ENCODE results near the gene ANO6. TPM values are rescaled to one million over a fixed set of nuclear protein-coding genes. Genes with fewer than 3 reads are reported as not detected.

The ANO6 gene
- total and polyA plus RNA-seq, 2 donors (not counting 1 experiment from before 2014, with no cell fraction given): 6.6 to 19.5 TPM

DNA sequence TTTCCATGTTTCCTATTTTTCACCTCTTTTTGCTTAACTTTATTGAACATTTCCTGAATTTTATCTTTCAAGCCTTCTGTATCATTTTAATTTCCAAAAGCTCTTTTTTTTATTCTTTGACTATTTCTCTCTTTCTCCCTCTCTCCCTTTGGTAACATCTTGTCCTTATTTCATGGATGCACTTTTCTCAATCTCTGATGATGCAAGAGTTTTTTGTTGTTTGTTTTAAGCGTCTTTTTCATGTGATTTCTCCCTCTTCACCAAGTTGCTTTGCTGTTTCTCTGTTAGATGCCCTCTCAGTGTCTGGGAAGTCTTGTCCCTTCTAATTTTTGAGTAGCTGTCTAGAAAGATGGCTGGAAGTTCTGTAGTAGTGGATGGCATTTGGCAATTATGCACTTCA, 62.6 kb downstream of the ANO6 start:
- DNase-seq (no peak), ATAC-seq (ENCODE audit: low read depth) (no peak)
- Histone ChIP-seq H3K4me2 (replicated peaks; ENCODE audit: low read depth, low read length, poor library complexity, severe bottlenecking) (no peak overlapping the region), H3K36me3 (replicated peaks in 1 of 2; ENCODE audit: control extremely low read depth in 1 of 2, control insufficient read depth in 1 of 2, extremely low read depth in 1 of 2, insufficient read depth in 2 of 2, low read length in 1 of 2) (peaks cover 0 to 3% of the 10 kb centered on the region in 2 experiments), H3K9me3 (ENCODE audit: control extremely low read depth in 1 of 3, control insufficient read depth in 2 of 3, insufficient read depth in 1 of 3, low read length in 2 of 3) (no peaks in the 10 kb centered on the region), H4K20me1 (ENCODE audit: control insufficient read depth, insufficient read depth, low read length, poor library complexity, severe bottlenecking) (peaks cover 4% of the 10 kb centered on the region), H3K4me3 (ENCODE audit: control extremely low read depth in 1 of 5, extremely low read depth in 1 of 5, insufficient read depth in 1 of 5, low read depth in 2 of 5, low read length in 4 of 5) (no peak overlapping the region), H3K79me2 (ENCODE audit: control insufficient read depth, insufficient read depth, low read length) (no peaks in the 10 kb centered on the region), H3K27me3 (replicated peaks in 1 of 4; ENCODE audit: control extremely low read depth in 1 of 4, control insufficient read depth in 3 of 4, insufficient read depth in 4 of 4, low read length in 3 of 4) (no peaks in the 10 kb centered on the region), H3K4me1 (ENCODE audit: control insufficient read depth in 2 of 2, insufficient read depth in 2 of 2, low read length in 2 of 2) (no peaks in the 10 kb centered on the region), H3K27ac (ENCODE audit: low read length in 2 of 2) (no peak overlapping the region), H2AFZ (ENCODE audit: insufficient read depth, low read depth, low read length, poor library complexity, severe bottlenecking) (no peak overlapping the region), H3K9ac (ENCODE audit: low read length) (no peak overlapping the region)
- ChIA-PET POLR2A (no interaction called here), CTCF (interaction anchor here (1.0 kb wide), 1 partner anchor 108 kb away, joined by 4 read pairs; no protein-coding TSS in a partner anchor)
- TF ChIP-seq EZH2 (IDR thresholded peaks at IDR 0.05; ENCODE audit: borderline replicate concordance, insufficient read depth, low read depth, low read length, poor library complexity, severe bottlenecking): no peak
- TF ChIP-seq, protein P1, sequence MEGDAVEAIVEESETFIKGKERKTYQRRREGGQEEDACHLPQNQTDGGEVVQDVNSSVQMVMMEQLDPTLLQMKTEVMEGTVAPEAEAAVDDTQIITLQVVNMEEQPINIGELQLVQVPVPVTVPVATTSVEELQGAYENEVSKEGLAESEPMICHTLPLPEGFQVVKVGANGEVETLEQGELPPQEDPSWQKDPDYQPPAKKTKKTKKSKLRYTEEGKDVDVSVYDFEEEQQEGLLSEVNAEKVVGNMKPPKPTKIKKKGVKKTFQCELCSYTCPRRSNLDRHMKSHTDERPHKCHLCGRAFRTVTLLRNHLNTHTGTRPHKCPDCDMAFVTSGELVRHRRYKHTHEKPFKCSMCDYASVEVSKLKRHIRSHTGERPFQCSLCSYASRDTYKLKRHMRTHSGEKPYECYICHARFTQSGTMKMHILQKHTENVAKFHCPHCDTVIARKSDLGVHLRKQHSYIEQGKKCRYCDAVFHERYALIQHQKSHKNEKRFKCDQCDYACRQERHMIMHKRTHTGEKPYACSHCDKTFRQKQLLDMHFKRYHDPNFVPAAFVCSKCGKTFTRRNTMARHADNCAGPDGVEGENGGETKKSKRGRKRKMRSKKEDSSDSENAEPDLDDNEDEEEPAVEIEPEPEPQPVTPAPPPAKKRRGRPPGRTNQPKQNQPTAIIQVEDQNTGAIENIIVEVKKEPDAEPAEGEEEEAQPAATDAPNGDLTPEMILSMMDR (IDR thresholded peaks at IDR 0.05): no peak
- intact Hi-C loops (cut with micrococcal nuclease): no loop called here
- Mint-ChIP-seq H3K4me3 (no peak overlapping the region), H3K4me1 (no peaks in the 10 kb centered on the region), H3K27me3 (no peaks in the 10 kb centered on the region), H3K9me3 (ENCODE audit: insufficient read depth) (no peaks in the 10 kb centered on the region), H3K27ac (no peak overlapping the region)
- WGBS (ENCODE audit: insufficient coverage): no CpG with 5 or more reads among the region's 1 CpG

DNA sequence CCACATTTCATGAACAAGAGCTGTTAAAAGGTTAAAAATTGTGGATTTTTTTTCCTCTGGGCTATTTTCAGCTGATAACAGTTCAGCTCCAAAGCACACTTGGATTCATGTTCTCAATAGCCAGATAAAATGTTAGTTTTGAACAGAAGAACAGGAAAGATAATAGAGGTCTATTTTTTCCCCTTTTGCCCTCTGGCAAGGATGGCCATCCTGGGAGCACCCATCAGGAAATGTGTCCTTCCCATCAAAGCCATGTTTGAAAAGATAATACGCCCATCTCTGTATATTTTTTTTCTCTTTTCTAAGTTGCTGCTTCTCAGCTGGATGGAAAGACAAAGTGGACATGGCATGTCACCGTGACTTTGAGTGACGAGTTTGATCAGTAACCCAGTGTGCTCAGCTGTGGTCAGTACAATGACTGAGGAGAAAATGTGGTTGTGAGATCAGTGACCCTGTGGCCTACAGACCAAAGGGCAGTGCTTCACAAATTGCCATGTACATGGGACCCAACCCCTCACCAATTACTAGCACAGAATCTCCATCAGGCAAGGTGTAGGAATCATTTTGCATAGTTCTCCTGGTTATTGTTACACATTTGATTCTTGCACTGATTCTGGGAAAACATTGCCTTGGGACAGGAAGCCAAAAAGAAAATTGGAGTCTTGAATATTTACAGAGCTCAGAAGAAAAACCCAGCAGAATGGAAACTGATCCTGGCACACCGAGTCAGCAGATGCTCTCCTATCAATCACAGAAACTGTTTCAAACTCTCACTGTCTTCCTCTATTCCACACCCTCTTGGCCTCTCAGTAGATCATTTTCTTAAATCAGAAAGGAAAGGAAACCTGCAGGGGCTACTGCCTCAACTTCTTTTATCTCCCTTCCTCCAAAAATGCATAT, 64.3 kb downstream of the ANO6 start:
- Mint-ChIP-seq H3K9me3 (ENCODE audit: insufficient read depth) (no peaks in the 10 kb centered on the region), H3K27me3 (no peaks in the 10 kb centered on the region), H3K4me3 (no peak overlapping the region), H3K27ac (no peak overlapping the region), H3K4me1 (no peaks in the 10 kb centered on the region)
- TF ChIP-seq, protein P1 (IDR thresholded peaks at IDR 0.05): no peak
- TF ChIP-seq EZH2 (IDR thresholded peaks at IDR 0.05; ENCODE audit: borderline replicate concordance, insufficient read depth, low read depth, low read length, poor library complexity, severe bottlenecking): no peak
- Histone ChIP-seq H3K9me3 (ENCODE audit: control extremely low read depth in 1 of 3, control insufficient read depth in 2 of 3, insufficient read depth in 1 of 3, low read length in 2 of 3) (no peaks in the 10 kb centered on the region), H3K4me2 (replicated peaks; ENCODE audit: low read depth, low read length, poor library complexity, severe bottlenecking) (no peak overlapping the region), H3K27me3 (replicated peaks in 1 of 4; ENCODE audit: control extremely low read depth in 1 of 4, control insufficient read depth in 3 of 4, insufficient read depth in 4 of 4, low read length in 3 of 4) (no peaks in the 10 kb centered on the region), H3K4me1 (ENCODE audit: control insufficient read depth in 2 of 2, insufficient read depth in 2 of 2, low read length in 2 of 2) (no peaks in the 10 kb centered on the region), H3K27ac (ENCODE audit: low read length in 2 of 2) (no peak overlapping the region), H3K4me3 (ENCODE audit: control extremely low read depth in 1 of 5, extremely low read depth in 1 of 5, insufficient read depth in 1 of 5, low read depth in 2 of 5, low read length in 4 of 5) (no peak overlapping the region), H3K79me2 (ENCODE audit: control insufficient read depth, insufficient read depth, low read length) (no peaks in the 10 kb centered on the region), H2AFZ (ENCODE audit: insufficient read depth, low read depth, low read length, poor library complexity, severe bottlenecking) (no peak overlapping the region), H4K20me1 (ENCODE audit: control insufficient read depth, insufficient read depth, low read length, poor library complexity, severe bottlenecking) (peaks cover 4% of the 10 kb centered on the region), H3K9ac (ENCODE audit: low read length) (no peak overlapping the region), H3K36me3 (replicated peaks in 1 of 2; ENCODE audit: control extremely low read depth in 1 of 2, control insufficient read depth in 1 of 2, extremely low read depth in 1 of 2, insufficient read depth in 2 of 2, low read length in 1 of 2) (peaks cover 0 to 3% of the 10 kb centered on the region in 2 experiments)
- DNase-seq (no peak), ATAC-seq (ENCODE audit: low read depth) (no peak)
- intact Hi-C loops (cut with micrococcal nuclease): no loop called here
- CTCF ChIA-PET: no interaction called here
- POLR2A ChIA-PET: no interaction called here
- 100% methylated on average over 2 of the region's 4 CpGs for WGBS (ENCODE audit: insufficient coverage)

All from B cell (primary cell).